MM.1S (cell line): ENCODE data around the gene AP1M2.

Source experiments
- CTCF ChIP-seq: fragments of 300-600 bp; sonication (generic); IDR thresholded peaks from 2 replicates; pipeline ENCODE4 v1.5.1; 2016; ENCODE audit warnings: antibody characterized with exemption, low read length, mixed read lengths
- EZH2 ChIP-seq: fragments of 300-600 bp; sonication (generic); optimal IDR thresholded peaks from 2 replicates; pipeline ENCODE3; 2017; ENCODE audit warnings: low read depth, mild to moderate bottlenecking, antibody characterized with exemption, low read length, mixed read lengths
- EZH2phosphoT487 ChIP-seq: fragments of 300-600 bp; sonication (generic); IDR thresholded peaks from 2 replicates; pipeline ENCODE4 v1.6.1; 2018; ENCODE audit warnings: antibody characterized with exemption, low read length

GRCh38 chr19:10549733-10550132 is 37.4 kb downstream of the AP1M2 start:
- TF ChIP-seq CTCF, result no peak
- no peak for TF ChIP-seq EZH2
- no peak for TF ChIP-seq EZH2phosphoT487
